NCI-H82 treated with DMSO at 0.1 percent for 48 hours (cell line): ENCODE results near the gene CLEC10A.
"Not testable (repeated sequence)": the region's sequence is repeated elsewhere in the genome, so short reads cannot be mapped to it uniquely, and the experiment has no call there.

ENCODE experiments used
- DNase-seq: peaks from one replicate; lab custom pipeline; 2025; ENCODE audit not compliant: unreplicated experiment; lab: John Stamatoyannopoulos, UW

Gene CLEC10A

GRCh38 chr17:7077911-7078546 is 2.0 kb downstream of the CLEC10A start:
- no peak for DNase-seq

GRCh38 chr17:7074931-7075330 is 5.1 kb downstream of the CLEC10A start:
- no peak for DNase-seq

- no peak for DNase-seq
Observed at GRCh38 chr17:7072406-7072805, 7.6 kb downstream of the CLEC10A start.

GRCh38 chr17:7070712-7071111 is 9.3 kb downstream of the CLEC10A start:
- DNase-seq = no peak

- no peak for DNase-seq
Observed at GRCh38 chr17:7068268-7068667, 11.8 kb downstream of the CLEC10A start.

GRCh38 chr17:7067198-7067597 is 12.9 kb downstream of the CLEC10A start:
- DNase-seq = no peak

- DNase-seq = no peak
Observed at GRCh38 chr17:7064261-7064660, 15.8 kb downstream of the CLEC10A start.

GRCh38 chr17:7063518-7064094 is 16.4 kb downstream of the CLEC10A start:
- DNase-seq = no peak

GRCh38 chr17:7060165-7060891 is 19.7 kb downstream of the CLEC10A start:
- DNase-seq = no peak

- DNase-seq = no peak
Observed at GRCh38 chr17:7058831-7059447, 21.1 kb downstream of the CLEC10A start.

- no peak for DNase-seq
Observed at GRCh38 chr17:7056386-7056785, 23.7 kb downstream of the CLEC10A start.

GRCh38 chr17:7050583-7050982 is 29.5 kb downstream of the CLEC10A start:
- DNase-seq = not testable (repeated sequence)

GRCh38 chr17:7048968-7049367 is 31.1 kb downstream of the CLEC10A start:
- peak; percentile 28 for DNase-seq

- DNase-seq = no peak
Observed at GRCh38 chr17:7047566-7047965, 32.5 kb downstream of the CLEC10A start.

GRCh38 chr17:7046725-7047397 is 33.2 kb downstream of the CLEC10A start:
- not testable (repeated sequence) for DNase-seq

GRCh38 chr17:7046127-7046724 is 33.8 kb downstream of the CLEC10A start:
- no peak for DNase-seq

GRCh38 chr17:7045492-7046126 is 34.4 kb downstream of the CLEC10A start:
- DNase-seq = peak; percentile 26

- DNase-seq = no peak
Observed at GRCh38 chr17:7043497-7044198, 36.4 kb downstream of the CLEC10A start, which contains the start of gene SLC16A11. TSS of gene SLC16A11 (minus strand) at chr17:7044092. CDS start at chr17:7043513, 579 bp downstream.

GRCh38 chr17:7043182-7043496 is 36.9 kb downstream of the CLEC10A start:
- DNase-seq = no peak
